ENCODE measurements around the gene ANP32A.
"Not testable (repeated sequence)": the region's sequence is repeated elsewhere in the genome, so short reads cannot be mapped to it uniquely, and the experiment has no call there.

Gene ANP32A

DNA sequence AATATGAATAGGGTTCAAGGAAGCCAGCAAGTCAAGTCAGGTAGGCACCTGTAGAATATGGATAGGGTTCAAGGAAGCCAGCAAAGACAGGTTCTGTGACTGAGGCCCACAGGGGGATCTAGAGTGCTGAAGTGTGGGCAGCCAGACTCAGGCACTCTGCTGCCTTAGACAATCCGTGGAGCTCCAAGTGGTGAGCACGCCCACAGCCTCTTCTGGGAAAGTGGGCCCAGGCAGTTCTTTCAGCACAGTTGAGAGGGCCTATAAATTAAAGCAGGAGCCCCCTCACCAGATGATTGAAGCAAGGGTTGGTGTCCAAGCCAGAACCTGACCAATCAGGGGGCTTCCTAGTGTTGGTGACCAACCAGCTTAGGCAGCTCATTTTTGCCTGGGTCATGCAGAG, 51.0 kb downstream of the ANP32A start:
- 92% methylated on average over 2 of the region's 2 CpGs for WGBS
- no peaks in the 10 kb centered on the region for H3K27me3 ChIP-seq (ENCODE audit: insufficient read depth, low read length)
- H3K4me1 ChIP-seq (ENCODE audit: insufficient read depth, low read length), result no peaks in the 10 kb centered on the region
- H3K4me3 ChIP-seq (ENCODE audit: low read length), result no peak overlapping the region
- H3K27ac ChIP-seq (ENCODE audit: low read depth, low read length), result no peak overlapping the region
- no peak overlapping the region for H3K9ac ChIP-seq (ENCODE audit: low read depth, low read length)
- no peaks in the 10 kb centered on the region for H3K9me3 ChIP-seq (ENCODE audit: insufficient read depth, low read depth, low read length)
- no peaks in the 10 kb centered on the region for H3K36me3 ChIP-seq (ENCODE audit: insufficient read depth, low read length)

DNA sequence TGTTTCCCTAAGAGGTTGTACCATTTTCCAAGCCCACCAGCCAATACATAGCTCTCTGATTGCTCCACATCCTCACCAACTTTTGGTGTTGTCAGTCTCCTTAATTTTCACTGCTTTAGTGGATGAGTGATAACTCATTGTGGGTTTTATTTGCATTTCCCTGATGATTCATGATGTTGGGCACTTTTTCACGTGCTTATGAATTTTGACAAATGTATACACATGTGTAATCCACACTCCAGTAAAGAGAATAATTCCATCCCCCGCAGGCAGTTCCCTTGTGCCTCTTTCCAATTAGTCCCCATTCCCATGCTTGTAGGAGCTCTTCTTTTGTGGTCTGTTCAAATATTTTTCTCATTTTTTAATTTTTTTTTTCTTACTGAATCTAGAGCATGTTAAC, 52.4 kb downstream of the ANP32A start:
- no peaks in the 10 kb centered on the region for H3K9me3 ChIP-seq (ENCODE audit: insufficient read depth, low read depth, low read length)
- no peak overlapping the region for H3K4me3 ChIP-seq (ENCODE audit: low read length)
- no peaks in the 10 kb centered on the region for H3K4me1 ChIP-seq (ENCODE audit: insufficient read depth, low read length)
- H3K36me3 ChIP-seq (ENCODE audit: insufficient read depth, low read length), result no peaks in the 10 kb centered on the region
- H3K9ac ChIP-seq (ENCODE audit: low read depth, low read length), result no peak overlapping the region
- H3K27me3 ChIP-seq (ENCODE audit: insufficient read depth, low read length), result no peaks in the 10 kb centered on the region
- 89% methylated on average over 1 of the region's 2 CpGs for WGBS
- no peak overlapping the region for H3K27ac ChIP-seq (ENCODE audit: low read depth, low read length)

DNA sequence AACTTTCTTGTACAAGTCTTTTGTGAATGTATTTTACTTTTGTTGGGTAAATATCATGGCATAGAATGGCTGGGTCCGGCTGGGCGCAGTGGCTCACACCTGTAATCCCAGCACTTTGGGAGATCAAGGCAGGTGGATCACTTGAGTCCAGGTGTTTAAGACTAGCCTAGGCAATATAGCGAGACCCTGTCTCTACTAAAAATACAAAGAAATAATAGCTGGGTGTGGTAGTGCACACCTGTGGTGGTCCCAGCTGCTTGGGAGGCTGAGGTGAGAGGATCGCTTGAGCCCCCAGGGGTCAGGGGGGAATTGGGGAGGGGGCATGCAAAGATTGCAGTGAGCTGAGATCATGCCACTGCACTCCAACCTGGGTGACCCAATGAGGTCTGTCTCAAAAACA, 52.9 kb downstream of the ANP32A start:
- H3K4me1 ChIP-seq (ENCODE audit: insufficient read depth, low read length), result no peaks in the 10 kb centered on the region
- WGBS, result 56% methylated on average over 3 of the region's 4 CpGs
- H3K9ac ChIP-seq (ENCODE audit: low read depth, low read length), result no peak overlapping the region

DNA sequence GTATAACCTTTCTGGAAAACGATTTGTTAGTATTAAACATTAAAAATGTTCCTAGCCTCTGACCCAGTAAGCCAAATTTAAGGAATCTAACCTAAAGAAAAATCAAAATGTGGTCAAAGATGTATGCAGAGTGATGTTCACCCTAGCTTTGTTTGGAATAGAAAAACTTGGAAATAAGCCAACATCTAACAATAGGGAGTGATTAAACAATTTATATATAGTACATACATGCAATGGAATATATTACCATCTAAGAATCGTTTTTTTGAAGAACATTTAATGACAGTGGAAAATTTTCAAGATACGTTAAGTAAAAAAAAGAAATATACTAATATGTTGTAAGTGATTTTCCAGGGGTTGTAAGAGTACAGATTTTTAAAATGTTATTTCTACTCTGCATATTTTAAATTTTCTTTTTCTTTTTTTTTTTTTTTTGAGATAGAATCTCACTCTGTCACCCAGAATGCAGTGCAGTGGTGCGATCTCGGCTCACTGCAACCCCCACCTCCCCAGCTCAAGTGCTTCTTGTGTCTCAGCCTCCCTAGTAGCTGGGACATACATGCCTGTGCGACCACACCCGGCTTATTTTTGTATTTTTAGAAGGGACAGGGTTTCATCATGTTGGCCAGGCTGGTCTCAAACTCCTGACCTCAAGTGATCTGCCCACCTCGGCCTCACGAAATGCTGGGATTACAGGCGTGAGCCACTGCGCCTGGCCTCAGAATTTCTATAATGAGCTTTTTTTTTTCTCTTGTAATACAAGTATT, 54.9 kb downstream of the ANP32A start:
- Histone ChIP-seq H3K9ac (ENCODE audit: low read depth, low read length) (no peak overlapping the region), H3K27ac (ENCODE audit: low read depth, low read length) (no peak overlapping the region), H3K27me3 (ENCODE audit: insufficient read depth, low read length) (no peaks in the 10 kb centered on the region), H3K9me3 (ENCODE audit: insufficient read depth, low read depth, low read length) (no peaks in the 10 kb centered on the region), H3K4me1 (ENCODE audit: insufficient read depth, low read length) (no peaks in the 10 kb centered on the region), H3K36me3 (ENCODE audit: insufficient read depth, low read length) (no peaks in the 10 kb centered on the region), H3K4me3 (ENCODE audit: low read length) (no peak overlapping the region)
- WGBS, result 90% methylated on average over 8 of the region's 11 CpGs

More for the DNA sequence above, 52.9 kb downstream of the ANP32A start:
- H3K27me3 ChIP-seq (ENCODE audit: insufficient read depth, low read length), result no peaks in the 10 kb centered on the region
- H3K27ac ChIP-seq (ENCODE audit: low read depth, low read length), result no peak overlapping the region
- no peaks in the 10 kb centered on the region for H3K36me3 ChIP-seq (ENCODE audit: insufficient read depth, low read length)
- H3K9me3 ChIP-seq (ENCODE audit: insufficient read depth, low read depth, low read length), result no peaks in the 10 kb centered on the region
- H3K4me3 ChIP-seq (ENCODE audit: low read length), result no peak overlapping the region

DNA sequence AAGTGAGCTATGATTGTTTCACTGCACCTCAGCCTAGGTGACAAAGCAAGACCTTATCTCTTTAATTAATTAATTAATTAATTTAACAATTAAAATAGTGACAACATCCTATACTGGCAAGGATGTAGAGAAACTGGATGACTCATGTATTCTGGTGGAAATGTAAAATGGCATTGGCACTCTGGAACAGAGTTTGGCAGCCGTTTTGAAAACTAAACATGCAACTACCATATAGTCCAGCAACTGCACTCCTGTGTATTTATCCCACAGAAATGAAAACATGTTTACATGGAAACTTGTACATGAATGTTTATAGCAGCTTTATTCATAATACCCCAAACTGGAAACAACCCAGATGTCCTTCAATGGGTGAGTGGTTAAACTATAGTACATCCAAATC, 56.6 kb downstream of the ANP32A start:
- H3K27ac ChIP-seq (ENCODE audit: low read depth, low read length), result no peak overlapping the region
- no peak overlapping the region for H3K9ac ChIP-seq (ENCODE audit: low read depth, low read length)
- no peaks in the 10 kb centered on the region for H3K27me3 ChIP-seq (ENCODE audit: insufficient read depth, low read length)
- no peak overlapping the region for H3K4me3 ChIP-seq (ENCODE audit: low read length)
- no peaks in the 10 kb centered on the region for H3K9me3 ChIP-seq (ENCODE audit: insufficient read depth, low read depth, low read length)
- no peaks in the 10 kb centered on the region for H3K36me3 ChIP-seq (ENCODE audit: insufficient read depth, low read length)
- 100% methylated on average over 1 of the region's 1 CpG for WGBS
- H3K4me1 ChIP-seq (ENCODE audit: insufficient read depth, low read length), result no peaks in the 10 kb centered on the region

DNA sequence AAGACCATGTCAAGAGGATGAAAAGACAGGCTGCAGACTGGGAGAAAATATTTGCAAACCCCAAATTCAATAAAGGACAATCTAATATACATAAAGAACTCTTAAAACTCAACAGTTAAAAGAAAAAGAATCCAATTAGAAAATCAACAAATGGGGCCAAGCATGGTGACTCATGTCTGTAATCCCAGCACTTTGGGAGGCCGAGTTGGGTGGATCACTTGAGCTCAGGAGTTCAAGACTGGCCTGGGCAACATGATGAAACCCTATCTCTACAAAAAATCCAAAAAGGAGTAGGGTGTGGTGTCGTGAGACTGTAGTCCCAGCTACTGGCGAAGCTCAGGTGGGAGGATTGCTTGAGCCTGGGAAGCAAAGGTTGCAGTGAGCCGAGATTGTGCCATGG, 57.6 kb downstream of the ANP32A start:
- Histone ChIP-seq H3K27ac (ENCODE audit: low read depth, low read length) (no peak overlapping the region), H3K9me3 (ENCODE audit: insufficient read depth, low read depth, low read length) (no peaks in the 10 kb centered on the region), H3K36me3 (ENCODE audit: insufficient read depth, low read length) (no peaks in the 10 kb centered on the region), H3K27me3 (ENCODE audit: insufficient read depth, low read length) (no peaks in the 10 kb centered on the region), H3K4me3 (ENCODE audit: low read length) (no peak overlapping the region), H3K4me1 (ENCODE audit: insufficient read depth, low read length) (no peaks in the 10 kb centered on the region), H3K9ac (ENCODE audit: low read depth, low read length) (no peak overlapping the region)
- WGBS, result 78% methylated on average over 4 of the region's 4 CpGs

DNA sequence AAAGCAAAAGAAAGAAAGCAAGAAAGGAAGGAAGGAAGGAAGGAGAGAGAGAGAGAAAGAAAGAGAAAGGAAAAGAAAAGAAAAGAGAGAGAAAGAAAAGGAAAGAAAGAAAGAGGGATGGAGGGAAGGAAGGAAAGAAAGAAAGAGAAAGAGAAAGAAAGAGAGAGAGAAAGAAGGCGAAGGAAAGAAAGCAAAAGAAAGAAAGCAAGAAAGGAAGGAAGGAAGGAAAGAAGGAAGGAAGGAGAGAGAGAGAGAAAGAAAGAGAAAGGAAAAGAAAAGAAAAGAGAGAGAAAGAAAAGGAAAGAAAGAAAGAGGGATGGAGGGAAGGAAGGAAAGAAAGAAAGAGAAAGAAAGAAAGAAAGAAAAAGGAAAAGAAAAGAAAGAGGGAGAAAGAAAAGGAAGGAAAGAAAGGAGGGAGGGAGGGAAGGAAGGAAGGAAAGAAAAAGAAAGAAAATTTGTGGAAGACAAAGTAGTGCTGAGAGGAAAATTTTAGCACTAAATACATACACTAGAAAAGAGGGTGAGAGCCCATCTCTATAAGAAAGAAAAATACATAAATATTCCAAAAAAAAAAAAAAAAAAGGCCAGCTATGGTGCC, 60.6 kb downstream of the ANP32A start:
- H3K27me3 ChIP-seq (ENCODE audit: insufficient read depth, low read length); H3K36me3 ChIP-seq (ENCODE audit: insufficient read depth, low read length); H3K4me3 ChIP-seq (ENCODE audit: low read length); H3K27ac ChIP-seq (ENCODE audit: low read depth, low read length); H3K4me1 ChIP-seq (ENCODE audit: insufficient read depth, low read length); H3K9ac ChIP-seq (ENCODE audit: low read depth, low read length); H3K9me3 ChIP-seq (ENCODE audit: insufficient read depth, low read depth, low read length): not testable (repeated sequence)
- WGBS, result 90% methylated on average over 1 of the region's 1 CpG

DNA sequence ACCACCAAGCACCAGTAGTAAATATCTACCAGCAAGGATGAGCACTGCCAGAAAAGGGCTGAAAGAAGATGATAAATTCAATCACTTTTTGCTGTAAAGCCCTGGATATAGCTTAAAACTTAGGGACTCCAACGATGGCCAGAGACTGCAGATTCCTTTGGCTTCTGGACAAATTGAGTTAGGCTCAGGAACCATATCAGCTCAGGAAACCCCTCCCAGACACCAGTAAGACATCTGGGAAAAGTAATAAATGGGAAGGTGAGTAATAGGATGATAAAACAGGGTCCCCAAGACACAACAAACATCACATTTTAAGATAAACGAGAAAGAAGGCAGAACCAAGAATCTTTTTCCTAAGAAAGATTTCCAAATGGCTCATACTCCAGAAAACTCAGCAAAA, 65.0 kb downstream of the ANP32A start:
- H3K9ac ChIP-seq (ENCODE audit: low read depth, low read length), result no peak overlapping the region
- 100% methylated on average over 1 of the region's 2 CpGs for WGBS
- H3K27ac ChIP-seq (ENCODE audit: low read depth, low read length), result no peak overlapping the region
- H3K9me3 ChIP-seq (ENCODE audit: insufficient read depth, low read depth, low read length), result no peaks in the 10 kb centered on the region
- no peaks in the 10 kb centered on the region for H3K27me3 ChIP-seq (ENCODE audit: insufficient read depth, low read length)
- H3K36me3 ChIP-seq (ENCODE audit: insufficient read depth, low read length), result no peaks in the 10 kb centered on the region
- H3K4me3 ChIP-seq (ENCODE audit: low read length), result no peak overlapping the region
- no peaks in the 10 kb centered on the region for H3K4me1 ChIP-seq (ENCODE audit: insufficient read depth, low read length)

DNA sequence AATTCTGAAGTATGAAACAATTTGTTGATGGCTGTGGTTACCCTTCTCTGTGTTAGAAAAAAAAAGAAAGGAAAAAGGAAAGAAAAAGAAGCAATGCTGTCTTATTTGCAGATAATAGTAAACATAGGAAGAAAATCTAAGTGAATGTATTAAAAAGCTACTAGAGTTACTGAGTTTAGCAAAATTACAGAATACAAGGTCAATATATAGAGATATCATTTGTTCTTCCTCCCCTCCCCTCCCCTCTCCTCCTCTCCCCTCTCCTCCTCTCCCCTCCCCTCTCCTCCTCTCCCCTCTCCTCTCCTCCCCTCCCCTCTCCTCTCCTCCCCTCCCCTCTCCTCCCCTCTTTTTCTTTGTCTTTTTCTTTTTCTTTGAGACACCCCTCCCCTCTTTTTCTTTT, 69.1 kb downstream of the ANP32A start:
- H3K4me3 ChIP-seq (ENCODE audit: low read length), result no peak overlapping the region
- no peaks in the 10 kb centered on the region for H3K27me3 ChIP-seq (ENCODE audit: insufficient read depth, low read length)
- no peak overlapping the region for H3K27ac ChIP-seq (ENCODE audit: low read depth, low read length)
- no peak overlapping the region for H3K9ac ChIP-seq (ENCODE audit: low read depth, low read length)
- H3K9me3 ChIP-seq (ENCODE audit: insufficient read depth, low read depth, low read length), result no peaks in the 10 kb centered on the region
- H3K4me1 ChIP-seq (ENCODE audit: insufficient read depth, low read length), result no peaks in the 10 kb centered on the region
- no peaks in the 10 kb centered on the region for H3K36me3 ChIP-seq (ENCODE audit: insufficient read depth, low read length)

DNA sequence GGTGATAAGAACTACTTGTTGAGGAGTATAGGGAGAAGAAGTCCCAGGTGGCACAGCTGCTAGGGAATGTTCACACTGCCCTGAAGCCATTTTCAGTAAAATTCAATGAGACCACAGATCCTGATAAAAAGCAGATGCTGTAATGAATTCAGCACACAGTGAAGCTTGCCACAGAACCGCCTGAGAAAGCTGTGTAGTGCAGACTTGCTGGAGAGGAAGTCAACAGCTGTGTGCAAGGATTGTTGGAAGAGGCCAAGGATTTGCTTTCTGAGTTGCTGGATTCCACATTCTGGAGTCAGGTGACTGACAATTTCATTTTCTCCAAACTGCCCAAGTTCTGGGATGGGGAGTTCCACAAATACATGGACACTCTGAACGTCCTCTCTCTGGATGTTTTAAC, 70.9 kb downstream of the ANP32A start:
- no peaks in the 10 kb centered on the region for H3K36me3 ChIP-seq (ENCODE audit: insufficient read depth, low read length)
- no peaks in the 10 kb centered on the region for H3K9me3 ChIP-seq (ENCODE audit: insufficient read depth, low read depth, low read length)
- H3K9ac ChIP-seq (ENCODE audit: low read depth, low read length), result no peak overlapping the region
- H3K27ac ChIP-seq (ENCODE audit: low read depth, low read length), result no peak overlapping the region
- H3K27me3 ChIP-seq (ENCODE audit: insufficient read depth, low read length), result no peaks in the 10 kb centered on the region
- H3K4me3 ChIP-seq (ENCODE audit: low read length), result no peak overlapping the region
- no peaks in the 10 kb centered on the region for H3K4me1 ChIP-seq (ENCODE audit: insufficient read depth, low read length)
- WGBS, result 85% methylated on average over 2 of the region's 2 CpGs

DNA sequence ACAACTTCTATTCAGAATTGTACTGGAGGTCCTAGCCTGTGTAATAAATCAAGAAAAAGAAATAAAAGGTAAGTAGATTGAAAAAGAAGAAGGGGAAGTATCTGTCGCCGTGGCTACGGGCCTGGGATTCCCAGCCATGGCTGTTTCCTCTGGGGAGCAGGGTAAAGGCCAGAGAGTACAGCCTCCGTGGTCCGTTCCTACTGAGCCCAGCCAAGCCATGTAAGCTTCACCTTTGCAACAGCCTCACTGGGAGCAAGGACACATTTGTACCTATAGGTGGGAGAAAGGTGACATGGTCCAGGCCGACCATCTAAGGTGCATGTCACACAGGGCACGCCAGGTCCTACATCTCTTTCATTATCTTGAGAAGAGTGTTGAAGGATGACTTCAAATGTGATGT, 71.3 kb downstream of the ANP32A start:
- H3K27ac ChIP-seq (ENCODE audit: low read depth, low read length), result no peak overlapping the region
- H3K4me3 ChIP-seq (ENCODE audit: low read length), result no peak overlapping the region
- no peaks in the 10 kb centered on the region for H3K36me3 ChIP-seq (ENCODE audit: insufficient read depth, low read length)
- H3K9ac ChIP-seq (ENCODE audit: low read depth, low read length), result no peak overlapping the region
- no peaks in the 10 kb centered on the region for H3K27me3 ChIP-seq (ENCODE audit: insufficient read depth, low read length)
- WGBS, result 89% methylated on average over 7 of the region's 7 CpGs
- no peaks in the 10 kb centered on the region for H3K4me1 ChIP-seq (ENCODE audit: insufficient read depth, low read length)
- H3K9me3 ChIP-seq (ENCODE audit: insufficient read depth, low read depth, low read length), result no peaks in the 10 kb centered on the region

DNA sequence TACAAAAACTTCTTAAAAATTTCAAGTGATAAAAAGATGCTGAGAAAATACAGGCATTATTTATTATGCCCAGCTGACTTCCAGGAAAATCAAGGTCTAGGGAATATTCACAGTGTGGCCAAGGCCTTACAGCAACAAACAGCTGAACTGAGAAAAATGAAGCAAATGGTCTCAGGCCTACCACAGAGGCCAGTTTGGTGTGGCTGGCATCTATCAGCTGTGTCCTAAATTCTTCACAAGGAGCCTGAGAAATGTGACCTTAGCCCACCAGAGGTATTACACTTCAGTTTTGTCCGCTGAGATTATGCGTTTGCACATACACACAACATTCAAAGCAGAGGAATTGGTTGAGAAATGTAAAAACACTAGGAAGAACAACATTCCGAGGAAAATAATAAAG, 77.4 kb downstream of the ANP32A start:
- Histone ChIP-seq H3K9me3 (ENCODE audit: insufficient read depth, low read depth, low read length) (no peaks in the 10 kb centered on the region), H3K9ac (ENCODE audit: low read depth, low read length) (no peak overlapping the region), H3K4me3 (ENCODE audit: low read length) (no peak overlapping the region), H3K27ac (ENCODE audit: low read depth, low read length) (no peak overlapping the region), H3K36me3 (ENCODE audit: insufficient read depth, low read length) (no peaks in the 10 kb centered on the region), H3K27me3 (ENCODE audit: insufficient read depth, low read length) (no peaks in the 10 kb centered on the region), H3K4me1 (ENCODE audit: insufficient read depth, low read length) (no peaks in the 10 kb centered on the region)
- 94% methylated on average over 3 of the region's 3 CpGs for WGBS

All from HUES64 (cell line).